Activated CD8-positive, alpha-beta T cell treated with anti-CD3 and anti-CD28 coated beads for 36 hours (primary cell): ENCODE data around the gene LGALS9. TPM values are rescaled to one million over a fixed set of nuclear protein-coding genes. Genes with fewer than 3 reads are reported as not detected.

Experiments
- ATAC-seq: fragments of 200-7000 bp; cut with Tn5 transposase; one replicate; pipeline ENCODE4 v1.10.0; 2021; ENCODE audit warnings: mild to moderate bottlenecking, moderate library complexity
- CTCF ChIA-PET: fragments of 350-600 bp; sonication (Branson Sonifier 250); formaldehyde crosslinking; loops from one replicate; lab custom pipeline; 2021; ENCODE audit warnings: antibody characterized with exemption; lab: Charles Lee
- POLR2A ChIA-PET: fragments of 350-600 bp; sonication (Branson Sonifier 250); formaldehyde crosslinking; loops from one replicate; lab custom pipeline; 2021; ENCODE audit warnings: antibody characterized with exemption; lab: Charles Lee
- DNase-seq: peaks from one replicate; pipeline ENCODE4 v3.0.0-alpha.2; 2020
- H3K27ac Mint-ChIP-seq: one replicate; pipeline ENCODE4 v1.8.0; 2021; ENCODE audit warnings: mild to moderate bottlenecking, mixed read lengths
- H3K27me3 Mint-ChIP-seq: one replicate; pipeline ENCODE4 v1.8.0; 2021; ENCODE audit warnings: mixed read lengths
- H3K36me3 Mint-ChIP-seq: one replicate; pipeline ENCODE4 v1.8.0; 2021; ENCODE audit warnings: low read depth, mixed read lengths
- H3K4me1 Mint-ChIP-seq: one replicate; pipeline ENCODE4 v1.8.0; 2021; ENCODE audit warnings: low read depth, mixed read lengths
- H3K4me3 Mint-ChIP-seq: one replicate; pipeline ENCODE4 v1.8.0; 2021; ENCODE audit warnings: mild to moderate bottlenecking, moderate library complexity, mixed read lengths
- H3K9me3 Mint-ChIP-seq: one replicate; pipeline ENCODE4 v1.8.0; 2021; ENCODE audit warnings: mixed read lengths
- CTCF ChIP-seq: fragments of 200-600 bp; IDR thresholded peaks from one replicate; pipeline ENCODE4 v1.8.0; 2022; ENCODE audit warnings: antibody characterized with exemption, mild to moderate bottlenecking
- intact Hi-C: fragments of 100-400 bp; cut with micrococcal nuclease; formaldehyde crosslinking; loops from one replicate; pipeline ENCODE4 v1.10.0; 2022
- total RNA-seq, 2 experiments: library from RNA; stranded (reverse); gene quantifications; one replicate each; pipeline ENCODE4 v1.2.3, GENCODE V29; 2021

Gene LGALS9
- total RNA-seq, 2 experiments from 2014 or later: 17.3 to 18.4 TPM

GRCh38 chr17:27666831-27667560, 36.0 kb downstream of the LGALS9 start:
- DNase-seq: no peak
- intact Hi-C loops: no loop called here
- POLR2A ChIA-PET: no interaction called here
- no peaks in the 10 kb centered on the region for H3K9me3 Mint-ChIP-seq
- H3K36me3 Mint-ChIP-seq: no peaks in the 10 kb centered on the region
- H3K4me1 Mint-ChIP-seq: no peaks in the 10 kb centered on the region
- H3K4me3 Mint-ChIP-seq: no peak overlapping the region
- H3K27me3 Mint-ChIP-seq: no peaks in the 10 kb centered on the region
- no peak for TF ChIP-seq CTCF
- no peak for ATAC-seq
- no peak overlapping the region for H3K27ac Mint-ChIP-seq
- CTCF ChIA-PET: interaction anchor here (0.7 to 0.9 kb wide), 2 partner anchors 11 to 12 kb away, joined by 3 to 4 read pairs; no protein-coding TSS in a partner anchor

- ATAC-seq: no peak
- DNase-seq: no peak
- no peaks in the 10 kb centered on the region for H3K9me3 Mint-ChIP-seq
- no peak for TF ChIP-seq CTCF
- ChIA-PET CTCF (no interaction called here), POLR2A (no interaction called here)
- no peaks in the 10 kb centered on the region for H3K4me1 Mint-ChIP-seq
- intact Hi-C loops: no loop called here
- H3K36me3 Mint-ChIP-seq: no peaks in the 10 kb centered on the region
- H3K27me3 Mint-ChIP-seq: no peaks in the 10 kb centered on the region
- no peak overlapping the region for H3K27ac Mint-ChIP-seq
- H3K4me3 Mint-ChIP-seq: no peak overlapping the region
These were observed 36.9 kb downstream of the LGALS9 start for GRCh38 chr17:27667656-27668487.

GRCh38 chr17:27668488-27668823, 37.5 kb downstream of the LGALS9 start:
- no peaks in the 10 kb centered on the region for H3K4me1 Mint-ChIP-seq

GRCh38 chr17:27669136-27669535, 38.1 kb downstream of the LGALS9 start:
- H3K27ac Mint-ChIP-seq: no peak overlapping the region
- CTCF ChIA-PET: interaction anchor here (2.2 kb wide), 1 partner anchor 15 kb away, joined by 10 read pairs; no protein-coding TSS in a partner anchor
- no peak for DNase-seq

More at GRCh38 chr17:27668488-27668823, 37.5 kb downstream of the LGALS9 start:
- Mint-ChIP-seq H3K36me3 (no peaks in the 10 kb centered on the region), H3K27me3 (no peaks in the 10 kb centered on the region), H3K4me3 (no peak overlapping the region), H3K27ac (no peak overlapping the region), H3K9me3 (no peaks in the 10 kb centered on the region)
- no peak for TF ChIP-seq CTCF
- DNase-seq: no peak
- ChIA-PET POLR2A (no interaction called here), CTCF (interaction anchor here (2.2 kb wide), 1 partner anchor 14 kb away, joined by 10 read pairs; no protein-coding TSS in a partner anchor)
- no peak for ATAC-seq
- intact Hi-C loops: no loop called here

More at GRCh38 chr17:27669136-27669535, 38.1 kb downstream of the LGALS9 start:
- Mint-ChIP-seq H3K4me1 (no peaks in the 10 kb centered on the region), H3K4me3 (no peak overlapping the region), H3K36me3 (no peaks in the 10 kb centered on the region), H3K27me3 (no peaks in the 10 kb centered on the region), H3K9me3 (no peaks in the 10 kb centered on the region)
- intact Hi-C loops: no loop called here
- no peak for ATAC-seq
- TF ChIP-seq CTCF: no peak
- POLR2A ChIA-PET: no interaction called here
